ENCODE results near the gene CD200. TPM values are rescaled to one million over a fixed set of nuclear protein-coding genes. Genes with fewer than 3 reads are reported as not detected.

The CD200 gene
- total RNA-seq, 1 experiment from 2014 or later = not detected

DNA sequence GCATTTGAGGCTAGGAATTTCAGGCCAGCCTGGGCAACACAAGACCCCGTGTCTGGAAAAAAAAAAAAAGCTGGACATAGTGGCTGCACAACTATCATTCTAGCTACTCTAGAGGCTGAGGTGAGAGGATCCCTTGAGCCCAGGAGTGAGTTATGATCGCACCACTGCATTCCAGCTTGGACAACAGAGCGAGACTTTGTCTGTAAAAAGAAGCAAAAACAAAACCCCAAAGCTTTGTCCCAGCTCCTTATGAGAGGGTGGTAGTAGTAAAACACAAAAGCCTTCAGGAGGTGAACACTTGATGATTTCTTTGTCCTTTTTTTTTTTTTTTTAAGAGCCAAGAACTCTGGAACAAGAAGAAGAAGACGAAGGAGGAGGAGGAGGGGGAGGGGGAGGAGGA is 1.1 kb upstream of the CD200 start:
- DNase-seq (ENCODE audit: low read depth) = no peak

DNA sequence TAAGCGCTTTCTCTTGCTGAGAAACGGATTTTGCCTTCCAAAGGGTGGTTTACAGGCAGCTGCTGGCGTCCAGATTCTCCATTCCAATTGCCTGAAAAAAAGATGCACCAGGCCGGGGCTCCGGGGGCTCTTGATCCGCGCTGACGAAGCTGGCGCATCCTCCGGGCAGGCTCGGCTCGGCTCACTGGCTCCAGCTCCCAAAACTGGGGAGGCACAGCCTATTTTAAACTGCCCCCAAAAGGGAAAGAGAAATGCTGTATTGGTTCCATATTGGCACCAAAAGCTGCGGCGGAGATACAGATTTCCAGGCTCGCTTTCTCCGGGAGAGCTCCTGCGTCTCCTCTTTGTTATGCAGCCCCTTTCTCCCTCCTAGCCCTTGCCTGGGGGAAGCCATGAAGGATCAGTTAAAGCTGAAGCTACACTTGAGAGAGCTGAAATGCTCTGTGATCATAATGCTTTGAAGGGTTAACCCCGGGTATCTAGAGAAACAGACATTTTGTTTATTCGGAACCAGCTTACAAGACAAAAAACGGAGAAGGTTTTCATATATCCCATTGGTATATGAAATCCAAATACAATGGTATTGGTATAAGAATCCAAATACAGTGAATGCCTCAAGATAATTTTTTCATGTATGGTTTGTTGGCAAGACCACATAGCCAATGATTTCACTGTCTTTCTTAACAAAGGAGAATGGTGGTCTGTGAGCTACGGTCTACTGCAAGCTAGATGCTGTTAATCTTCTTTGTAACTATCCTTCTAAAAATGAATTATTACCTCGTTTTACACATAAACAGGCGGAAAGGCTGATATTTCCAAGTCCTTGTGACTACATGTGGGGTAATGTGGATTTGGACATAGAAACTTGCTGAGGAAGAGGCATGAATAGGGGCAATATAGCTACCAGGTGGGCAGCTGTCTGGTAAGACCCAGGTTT is 693 bp downstream of the CD200 start:
- DNase-seq (ENCODE audit: low read depth) = no peak

DNA sequence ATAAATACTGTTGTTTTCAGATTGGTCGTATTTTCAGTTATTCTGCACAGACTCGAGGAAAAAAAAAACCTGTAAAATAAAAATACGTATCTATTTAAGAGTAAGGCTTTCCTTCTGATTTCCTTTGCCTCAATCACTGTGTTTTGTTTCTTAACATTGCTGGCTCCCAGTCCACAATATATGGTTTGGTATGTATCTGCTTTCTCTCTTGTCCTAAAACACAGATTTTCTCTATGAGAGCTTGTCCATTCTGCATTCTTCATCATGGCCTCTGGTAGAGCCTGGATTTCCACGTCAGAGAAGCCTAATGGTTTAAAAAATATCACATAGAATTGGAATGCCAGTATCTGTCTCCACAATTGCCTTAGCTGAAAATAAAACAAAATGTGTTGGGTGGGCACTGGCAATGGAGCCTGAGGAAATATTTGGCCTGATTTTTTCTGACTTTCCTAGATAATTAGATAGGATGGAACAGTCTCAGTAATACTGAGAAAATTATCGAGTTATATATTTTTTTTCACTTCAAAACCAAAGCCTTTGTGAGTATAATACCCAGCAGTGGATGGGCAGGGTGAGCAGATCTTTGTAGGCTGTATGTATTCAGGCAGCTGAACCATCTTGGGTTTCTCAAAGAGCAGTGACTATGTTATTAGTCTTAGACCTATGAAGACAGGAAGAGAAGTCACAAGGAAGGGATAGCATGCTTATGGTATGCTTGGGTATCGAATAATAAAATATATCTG is 1.9 kb downstream of the CD200 start:
- DNase-seq (ENCODE audit: low read depth) = no peak

DNA sequence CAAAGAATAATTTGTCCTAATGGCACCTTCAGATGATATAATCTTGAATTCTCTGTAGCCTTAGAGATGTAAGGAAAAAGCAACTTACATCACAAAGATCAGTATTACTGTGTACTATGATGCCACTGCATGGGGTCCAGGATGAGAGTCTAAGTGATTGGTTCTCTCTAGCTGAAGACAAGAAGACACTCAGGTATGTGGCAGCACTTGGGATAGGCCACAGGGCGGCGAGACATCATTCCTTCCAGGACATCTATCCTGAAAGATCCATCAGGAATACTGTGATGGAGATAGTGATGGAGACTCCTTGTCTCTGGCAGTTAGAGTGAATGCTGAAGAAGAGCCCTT is 2.5 kb downstream of the CD200 start:
- no peak for DNase-seq (ENCODE audit: low read depth)

DNA sequence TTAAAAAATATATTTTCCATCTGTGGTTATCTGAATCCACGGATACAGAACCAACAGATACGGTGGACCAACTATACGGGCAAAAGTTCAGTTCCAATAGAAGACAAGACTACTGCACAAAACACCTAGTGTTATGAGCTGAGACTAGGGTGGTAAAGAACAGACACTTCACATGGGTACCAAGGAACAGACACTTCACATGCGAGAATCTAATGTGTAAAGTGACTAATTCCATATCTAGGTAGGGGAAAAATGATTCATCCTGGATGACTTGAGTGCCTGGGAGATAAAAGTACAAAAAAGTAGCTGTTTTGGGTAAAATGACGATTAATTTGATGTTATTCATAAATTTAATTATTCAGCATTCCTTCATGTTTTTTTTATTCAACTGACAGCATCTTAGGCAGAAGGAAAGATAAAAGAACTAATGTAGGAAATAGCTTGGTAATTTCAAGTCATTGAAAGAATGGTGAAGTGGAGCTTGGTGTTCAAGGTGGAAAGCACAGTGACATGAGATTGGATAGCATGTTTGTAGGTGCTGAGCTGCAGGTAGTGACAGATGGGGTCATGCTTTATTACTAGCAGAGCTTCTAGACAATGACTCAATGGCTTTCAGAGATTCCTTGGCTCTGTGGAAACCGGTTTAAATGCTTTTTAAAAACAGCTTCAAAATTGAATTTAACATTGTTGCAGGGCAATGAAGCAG is 5.2 kb downstream of the CD200 start:
- no peak for DNase-seq (ENCODE audit: low read depth)

DNA sequence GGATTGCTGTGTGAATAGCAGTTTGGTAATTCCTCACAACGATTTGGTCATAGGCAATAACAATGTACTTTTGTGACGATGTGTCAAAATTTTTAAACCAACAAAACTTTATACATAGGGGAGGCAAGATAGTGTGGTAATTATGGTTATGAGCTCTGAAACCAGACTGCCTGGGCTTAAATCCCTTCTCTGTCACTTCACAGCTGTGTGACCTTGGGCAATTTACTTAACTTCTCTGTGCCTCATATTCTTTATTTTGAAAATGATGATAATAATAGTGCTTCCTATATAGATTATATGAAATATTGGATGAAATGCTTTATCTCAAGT is 5.7 kb downstream of the CD200 start:
- DNase-seq (ENCODE audit: low read depth) = no peak

DNA sequence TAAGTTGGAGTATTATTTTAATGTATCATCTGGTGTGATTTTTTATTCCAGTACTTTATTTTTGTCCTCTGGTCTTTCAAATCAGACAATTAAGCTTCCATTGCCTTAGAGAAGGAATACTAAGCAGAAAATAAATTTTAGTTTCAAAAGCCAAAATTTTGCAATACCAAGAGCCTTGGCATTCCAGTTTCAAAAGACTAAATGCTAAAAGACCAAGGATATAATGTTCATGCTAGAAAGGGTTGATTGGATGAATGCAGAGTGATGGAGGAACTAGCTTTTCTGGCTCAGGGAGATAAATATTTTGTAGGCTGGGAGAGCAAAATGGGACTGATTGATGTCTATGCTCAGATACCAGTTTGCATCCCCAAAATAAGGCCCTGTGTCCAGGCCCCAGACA is 6.2 kb downstream of the CD200 start:
- DNase-seq (ENCODE audit: low read depth) = no peak

DNA sequence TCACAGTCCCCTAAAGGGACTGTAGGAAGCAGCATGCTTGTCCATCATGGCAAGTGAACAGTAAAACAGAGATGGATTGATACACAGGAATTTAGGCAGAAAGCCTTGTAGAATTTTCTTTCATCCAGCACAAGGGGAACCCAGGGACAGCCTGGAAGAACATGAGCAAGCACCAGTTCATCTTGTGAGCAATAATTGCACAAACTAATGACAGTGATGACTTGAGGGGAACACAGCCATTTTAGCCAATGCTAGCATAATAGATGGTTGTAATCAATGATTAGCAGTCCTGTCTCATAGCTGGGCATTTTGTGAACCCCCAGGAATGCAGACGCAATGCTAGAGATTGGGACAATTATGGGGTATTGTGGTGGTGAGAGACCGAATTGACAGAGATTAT is 6.7 kb downstream of the CD200 start:
- no peak for DNase-seq (ENCODE audit: low read depth)

DNA sequence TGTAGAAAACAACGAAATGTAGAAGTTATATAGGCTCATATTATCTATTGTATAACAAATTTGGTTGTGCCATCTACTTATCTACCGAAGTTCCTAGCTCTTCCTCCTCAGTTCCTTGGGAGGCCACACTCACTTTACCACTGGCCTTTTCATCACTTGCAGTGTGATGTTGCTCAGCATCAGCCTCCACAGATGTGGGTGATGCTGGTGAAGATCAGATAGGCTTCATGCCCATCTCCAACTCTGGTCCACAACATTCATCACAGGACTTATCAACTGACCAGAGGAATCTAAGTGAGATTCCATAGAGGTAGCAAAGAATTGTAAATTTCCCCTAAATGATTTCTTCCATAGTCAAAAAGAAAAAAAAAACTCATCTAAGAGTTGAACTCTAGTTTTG is 8.4 kb downstream of the CD200 start:
- no peak for DNase-seq (ENCODE audit: low read depth)

DNA sequence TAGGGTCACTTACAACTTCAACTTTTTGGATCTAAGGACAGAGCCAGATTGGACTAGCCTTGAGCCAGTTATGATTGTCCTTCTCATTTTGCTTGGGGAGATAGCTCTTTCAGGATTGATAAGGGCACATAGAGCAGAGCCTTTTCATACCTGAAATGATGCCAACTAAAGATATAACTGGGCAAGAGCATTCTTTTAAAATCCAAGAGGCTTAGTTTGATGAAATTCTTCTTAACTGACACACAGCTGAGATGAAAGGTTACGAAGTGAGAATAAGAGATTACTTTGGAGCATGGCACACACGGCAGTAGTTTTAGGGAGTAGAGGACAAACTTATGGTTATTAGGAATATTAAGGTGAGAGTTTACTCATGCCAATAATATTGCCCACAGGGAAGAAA is 12.7 kb downstream of the CD200 start:
- DNase-seq (ENCODE audit: low read depth) = no peak

DNA sequence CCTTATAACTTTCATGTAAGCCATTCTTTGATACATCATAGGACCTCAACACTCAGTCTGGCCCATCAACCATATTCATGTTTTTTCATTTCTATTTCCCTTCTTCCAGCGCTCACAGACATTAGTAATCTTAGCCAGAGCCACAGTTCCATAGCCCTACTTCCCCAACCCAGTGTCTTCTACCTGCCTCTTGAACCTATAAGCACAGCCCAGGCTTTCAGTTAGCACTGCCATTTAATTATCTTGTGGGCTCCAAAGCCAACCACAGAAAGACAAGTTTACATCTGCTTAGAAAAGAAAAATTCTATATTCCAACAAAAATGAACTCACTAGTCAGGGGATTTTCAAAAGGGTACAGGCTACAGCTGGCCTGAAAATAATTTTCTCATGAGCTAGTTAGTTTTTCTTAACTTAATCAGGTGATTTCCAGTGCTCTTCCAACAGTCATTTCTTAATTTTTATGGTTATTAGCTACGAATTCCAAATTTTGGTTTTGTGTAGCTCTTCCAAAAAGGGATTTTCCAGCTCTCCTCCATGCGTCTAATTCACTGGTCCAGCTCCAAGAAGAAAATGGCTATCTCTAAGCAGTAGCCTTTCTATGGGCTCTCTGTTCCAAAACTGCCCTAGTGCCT is 13.7 kb downstream of the CD200 start:
- no peak for DNase-seq (ENCODE audit: low read depth)

DNA sequence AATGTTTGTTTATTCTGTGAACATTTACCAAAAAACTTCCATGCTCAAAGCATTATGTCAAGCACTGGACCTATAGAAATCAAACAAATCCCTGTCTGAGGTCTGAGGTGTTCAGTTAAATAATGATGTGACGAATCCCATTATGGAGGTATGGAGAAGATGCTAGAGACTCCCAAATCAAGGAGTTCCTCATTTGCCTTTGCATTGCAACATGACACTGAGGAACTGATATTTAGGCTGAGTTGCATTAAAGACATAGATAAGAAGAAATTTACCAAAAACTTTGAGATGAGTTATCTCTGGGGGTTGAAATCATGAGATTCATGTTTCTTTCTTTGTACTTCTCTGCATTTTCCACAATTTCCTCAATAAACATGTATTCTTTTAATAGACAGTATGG is 16.0 kb downstream of the CD200 start:
- no peak for DNase-seq (ENCODE audit: low read depth)

DNA sequence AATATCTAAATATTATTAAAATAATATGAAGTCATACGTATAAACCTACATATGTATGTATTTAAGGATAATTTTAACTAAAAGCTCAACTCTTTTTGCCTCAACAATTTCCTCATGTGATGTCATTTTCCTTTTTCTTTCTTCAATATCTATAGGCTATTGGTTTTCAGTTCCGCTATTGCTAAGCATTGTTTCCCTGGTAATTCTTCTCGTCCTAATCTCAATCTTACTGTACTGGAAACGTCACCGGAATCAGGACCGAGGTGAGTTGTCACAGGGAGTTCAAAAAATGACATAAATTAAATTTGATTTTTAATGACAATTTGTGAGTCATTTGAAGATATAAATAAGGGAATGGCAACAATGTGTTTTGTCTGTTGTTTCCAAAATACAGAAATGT is 16.6 kb downstream of the CD200 start:
- no peak for DNase-seq (ENCODE audit: low read depth)

DNA sequence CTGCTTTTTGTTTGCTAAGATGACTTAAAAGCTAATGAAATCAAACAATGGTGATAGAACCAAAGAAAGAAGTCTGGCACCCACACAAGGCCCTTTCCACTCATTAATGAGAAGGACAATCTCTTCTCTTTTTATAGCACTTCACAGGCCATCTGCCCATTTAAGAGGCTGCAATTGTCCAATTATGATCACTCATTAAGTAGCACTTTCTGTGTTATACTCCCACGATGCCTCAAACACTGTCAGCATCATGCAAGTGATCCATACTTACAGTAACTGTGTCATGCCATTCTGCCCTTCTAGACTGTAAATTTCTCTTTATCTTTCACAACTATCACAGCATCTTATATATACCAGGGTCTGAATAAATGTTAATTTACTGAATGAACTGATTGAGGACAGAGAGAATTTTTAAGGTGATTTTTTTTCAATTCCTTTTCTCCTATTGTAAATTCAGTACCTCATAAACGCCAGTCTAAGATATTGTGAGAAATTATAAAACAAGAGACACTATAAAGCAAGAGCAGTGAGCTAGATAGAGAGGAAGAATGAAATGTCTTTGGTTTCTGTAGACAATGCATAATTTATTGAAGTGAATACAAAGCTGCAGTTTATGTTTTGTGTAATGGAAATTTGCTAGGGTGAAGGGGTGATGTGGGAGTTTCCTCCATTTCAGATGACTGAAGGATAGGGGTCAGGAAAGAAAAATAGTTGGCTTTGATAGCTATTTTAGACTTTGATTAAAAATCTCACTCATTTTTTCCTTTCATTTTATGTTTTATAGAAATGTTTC is 17.3 kb downstream of the CD200 start:
- DNase-seq (ENCODE audit: low read depth) = no peak

DNA sequence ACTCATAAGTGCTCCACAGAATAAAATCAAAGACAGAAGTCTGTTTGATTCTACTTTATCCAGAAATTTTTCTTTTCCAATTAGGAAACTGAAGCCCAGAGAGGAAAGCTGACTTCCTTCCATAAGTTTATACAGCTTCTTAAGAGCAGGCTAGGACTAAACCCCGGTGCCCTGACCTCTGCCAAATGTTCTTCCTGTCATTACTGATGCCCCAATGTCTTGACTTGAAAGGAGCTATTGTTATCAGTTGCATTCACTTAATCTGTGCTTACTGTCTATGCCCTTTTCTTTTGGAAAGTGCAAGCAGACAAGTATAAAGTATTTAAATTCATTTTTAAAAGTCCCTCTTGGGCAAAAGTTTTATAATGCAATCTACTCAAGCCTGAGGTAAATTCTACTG is 18.1 kb downstream of the CD200 start:
- no peak for DNase-seq (ENCODE audit: low read depth)

DNA sequence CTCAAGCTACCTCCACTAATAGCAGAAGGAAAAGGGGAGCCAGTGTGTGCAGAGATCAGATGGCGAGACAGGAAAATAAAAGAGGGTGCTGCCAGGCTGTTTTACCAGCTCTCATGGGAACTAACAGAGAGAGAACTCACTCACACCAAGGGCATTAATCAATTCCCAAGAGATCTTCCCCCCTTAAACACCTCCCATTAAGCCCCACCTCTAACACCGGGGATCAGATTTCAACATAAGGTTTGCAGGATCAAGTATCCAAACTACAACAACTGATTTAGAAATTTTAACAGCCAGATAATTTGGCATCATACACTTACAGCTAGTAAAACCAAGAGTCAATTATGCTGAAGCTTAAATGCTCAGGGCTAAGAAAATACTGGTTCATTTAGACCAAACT is 18.9 kb downstream of the CD200 start:
- no peak for DNase-seq (ENCODE audit: low read depth)

DNA sequence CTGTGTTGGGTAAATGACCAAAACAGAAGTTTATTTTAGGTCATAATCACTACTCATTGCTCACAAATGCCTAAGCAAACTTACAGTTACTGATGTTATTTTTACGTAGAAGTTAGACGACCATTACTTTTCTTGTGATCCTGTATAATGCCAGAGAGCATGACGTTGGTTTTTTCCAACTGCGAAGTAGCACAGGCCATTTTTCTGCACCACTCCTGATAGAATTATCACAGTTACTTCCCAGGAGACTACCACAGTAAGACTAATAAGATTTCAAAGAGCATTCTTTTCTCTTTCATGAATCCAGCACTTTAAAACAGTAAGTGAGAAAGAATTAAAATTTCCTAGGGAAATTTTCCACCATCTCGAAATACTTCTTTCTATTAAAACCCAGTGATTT is 19.8 kb downstream of the CD200 start:
- no peak for DNase-seq (ENCODE audit: low read depth)

DNA sequence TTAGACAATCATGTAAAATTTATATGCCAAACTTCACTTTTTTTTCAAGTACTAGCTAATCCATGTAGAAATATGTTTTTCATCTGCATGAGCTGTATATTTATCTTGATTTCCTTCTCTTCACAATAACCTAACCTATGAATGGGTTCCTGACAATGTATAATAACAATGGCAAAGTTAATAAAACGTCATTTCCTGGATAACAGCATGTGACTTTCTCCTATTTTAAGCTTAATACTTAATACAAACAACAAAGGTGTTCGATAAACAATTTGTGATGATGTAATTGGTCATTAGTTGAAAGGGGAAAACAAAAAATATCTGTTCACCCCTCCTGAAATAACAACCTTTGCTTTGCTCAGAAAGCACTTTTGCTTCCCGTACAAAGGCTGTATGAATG is 20.4 kb downstream of the CD200 start:
- no peak for DNase-seq (ENCODE audit: low read depth)

DNA sequence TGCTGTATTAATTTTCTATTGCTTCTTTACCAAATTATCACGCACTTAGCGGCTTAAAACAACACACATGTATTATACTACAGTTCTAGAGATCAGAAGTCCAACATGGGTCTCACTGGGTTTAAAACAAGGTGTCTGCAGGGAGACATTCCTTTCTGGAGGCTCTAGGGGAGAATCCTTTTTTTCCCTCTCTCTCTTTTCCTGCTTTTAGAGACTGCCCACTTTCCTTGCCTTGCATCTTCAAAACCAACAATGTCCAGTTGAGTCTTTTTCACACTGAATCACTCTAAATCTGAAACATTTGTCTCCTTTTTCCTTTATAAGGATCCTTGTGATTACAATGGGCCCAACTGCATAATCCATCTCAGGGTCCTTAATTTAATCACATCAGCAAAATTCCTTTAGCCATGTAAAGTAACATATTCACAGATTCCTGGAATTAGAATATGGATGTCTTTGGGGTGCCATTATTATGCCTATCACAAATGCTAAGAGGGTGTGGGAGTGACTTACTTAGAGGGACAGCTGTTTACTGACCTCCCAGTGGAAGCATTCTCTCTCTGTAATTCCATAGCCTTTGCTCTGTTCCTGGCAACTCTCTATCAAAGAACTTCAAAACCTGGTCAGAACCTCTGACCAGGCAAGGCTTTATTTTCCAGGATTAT is 21.8 kb downstream of the CD200 start:
- DNase-seq (ENCODE audit: low read depth) = no peak

DNA sequence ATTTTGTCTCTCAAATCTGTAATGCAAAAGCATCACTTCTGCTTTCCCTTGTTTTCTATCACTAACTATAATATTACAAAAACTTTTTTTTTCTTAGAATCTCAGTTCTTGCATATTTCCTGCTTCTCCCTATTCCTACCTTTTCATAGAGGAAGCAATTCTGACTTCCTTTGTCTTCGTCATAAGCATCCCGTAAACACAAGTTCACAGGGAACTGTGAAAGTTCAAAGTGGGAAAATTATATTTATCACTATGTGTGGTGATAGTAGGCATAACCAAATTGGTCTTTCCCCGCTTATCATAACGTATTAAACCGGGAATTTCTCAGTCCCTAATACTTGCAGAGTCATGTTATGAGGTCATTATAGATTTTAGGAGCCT is 22.3 kb downstream of the CD200 start:
- DNase-seq (ENCODE audit: low read depth) = no peak
